OCI-M1 (cell line): ENCODE measurements around the gene NLRP13.

ENCODE experiments used
- DNase-seq: peaks from one replicate; lab custom pipeline; 2025; lab: John Stamatoyannopoulos, UW

NLRP13 gene

DNA sequence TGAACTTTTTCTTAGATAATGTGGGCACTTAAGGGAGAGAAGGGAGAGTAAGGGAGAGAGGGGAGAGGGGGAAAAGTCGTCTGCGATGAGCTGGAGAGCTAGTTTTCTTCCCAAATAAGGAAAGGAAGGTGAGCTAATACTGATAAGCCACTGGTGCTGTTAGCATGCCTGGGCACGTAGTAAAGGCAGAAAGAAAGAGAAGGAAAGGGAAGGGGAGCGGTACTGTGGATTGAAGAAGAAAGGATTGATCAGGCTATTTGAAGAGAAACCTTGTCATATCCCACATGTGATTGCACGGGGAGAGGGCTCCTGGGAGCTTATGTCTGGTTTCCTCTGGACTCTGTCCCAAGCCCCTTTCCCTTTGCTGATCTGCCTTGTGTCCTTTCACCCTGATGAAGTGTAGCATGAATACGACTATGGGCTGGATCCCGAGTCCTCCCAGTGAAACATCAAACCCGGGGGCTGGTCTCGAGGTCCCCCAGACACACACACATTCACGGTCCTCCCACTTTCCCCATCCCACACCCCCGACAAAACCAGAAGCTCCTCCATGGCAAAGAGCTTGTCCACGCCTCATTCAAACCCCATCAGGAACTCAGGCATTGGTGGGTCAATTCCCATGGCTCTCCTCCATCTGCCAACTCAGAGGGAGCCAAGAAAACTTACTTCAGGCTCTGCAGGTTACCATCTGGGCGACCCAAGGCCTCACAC, 30.6 kb downstream of the NLRP13 start:
- DNase-seq, result no peak

DNA sequence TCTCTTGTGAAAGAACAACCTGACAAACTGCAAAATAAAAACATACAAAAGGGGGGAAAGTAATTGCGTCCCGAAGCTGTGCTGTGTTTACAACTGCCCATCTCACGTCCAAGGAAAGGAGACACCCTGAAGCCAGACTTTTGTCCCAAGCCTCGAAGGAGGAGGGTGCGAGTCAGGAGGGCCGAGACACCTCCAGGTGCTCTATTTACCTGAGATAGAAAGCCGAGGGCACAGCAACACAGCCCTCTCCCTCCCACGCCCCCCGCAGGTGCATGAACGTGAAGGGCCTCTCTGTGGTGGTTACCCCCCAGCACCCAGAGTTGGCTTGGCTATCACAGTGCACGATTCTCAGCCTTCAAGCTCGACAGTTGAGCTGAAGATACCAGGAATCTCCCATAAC, 33.2 kb downstream of the NLRP13 start:
- no peak for DNase-seq

DNA sequence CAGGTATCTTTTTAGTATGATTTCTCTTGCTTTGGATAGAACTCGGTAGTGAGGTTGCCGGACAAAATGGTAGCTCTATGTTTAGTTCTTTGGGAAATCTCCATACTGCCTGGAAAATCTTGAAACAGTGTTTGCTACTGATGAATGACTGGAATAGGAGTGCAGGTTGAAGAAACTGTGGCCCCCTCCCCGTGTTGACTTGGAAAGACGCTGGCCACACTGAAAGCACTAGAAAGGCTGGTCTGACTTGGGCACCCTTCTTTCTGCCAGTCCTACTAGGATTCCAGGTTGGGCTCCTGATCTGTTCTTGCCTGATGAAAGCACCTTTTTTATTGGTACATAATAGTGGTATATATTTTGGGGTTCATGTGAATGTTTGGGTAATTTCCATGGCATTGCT, 49.5 kb downstream of the NLRP13 start:
- DNase-seq, result no peak

DNA sequence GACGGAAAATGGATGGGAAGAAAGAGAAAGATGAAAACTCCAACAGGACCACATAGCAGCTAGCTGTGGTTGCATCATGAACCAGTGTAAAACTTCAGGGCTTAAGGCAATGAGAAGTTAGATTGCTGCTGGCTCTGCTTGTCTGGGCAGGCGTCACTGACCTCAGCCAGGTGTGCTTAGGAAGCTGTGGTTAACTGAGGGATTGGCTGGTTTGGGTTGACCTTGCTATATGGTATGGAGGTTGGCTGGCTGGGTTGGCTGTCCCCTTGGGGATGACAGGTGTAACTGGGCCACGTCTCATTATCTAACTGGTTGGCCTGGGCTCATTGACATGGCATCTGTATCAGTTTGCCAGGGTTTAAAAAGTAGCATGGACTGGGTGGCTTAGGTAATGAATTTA, 54.9 kb downstream of the NLRP13 start:
- DNase-seq, result no peak

DNA sequence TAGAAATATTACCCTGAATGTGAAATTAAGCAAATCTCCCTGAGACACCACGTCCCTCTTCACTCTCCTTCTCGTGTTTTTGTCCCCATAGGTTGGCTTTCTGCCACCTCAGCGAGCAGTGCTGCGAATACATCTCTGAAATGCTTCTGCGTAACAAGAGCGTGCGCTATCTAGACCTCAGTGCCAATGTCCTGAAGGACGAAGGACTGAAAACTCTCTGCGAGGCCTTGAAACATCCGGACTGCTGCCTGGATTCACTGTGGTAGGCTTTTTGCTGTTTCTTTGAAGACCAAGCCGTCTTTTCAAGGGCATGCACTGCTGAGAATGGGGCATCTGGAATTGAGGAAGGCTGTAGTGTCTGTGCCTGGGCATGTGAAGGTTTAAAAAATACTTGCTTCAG, 61.4 kb downstream of the NLRP13 start:
- DNase-seq, result no peak

DNA sequence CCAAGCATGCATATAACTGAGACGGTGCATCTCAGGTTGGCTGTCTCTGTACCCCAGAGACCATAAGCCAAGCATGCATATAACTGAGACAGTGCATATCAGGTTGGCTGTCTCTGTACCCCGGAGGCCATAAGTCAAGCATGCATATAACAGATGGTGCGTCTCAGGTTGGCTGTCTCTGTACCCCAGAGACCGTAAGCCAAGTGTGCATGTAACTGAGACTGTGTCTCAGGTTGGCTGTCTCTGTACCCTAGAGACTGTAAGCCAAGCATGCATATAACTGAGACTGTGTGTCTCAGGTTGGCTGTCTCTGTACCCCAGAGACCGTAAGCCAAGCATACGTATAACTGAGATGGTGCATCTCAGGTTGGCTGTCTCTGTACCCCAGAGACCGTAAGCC, 65.0 kb downstream of the NLRP13 start:
- no peak for DNase-seq

DNA sequence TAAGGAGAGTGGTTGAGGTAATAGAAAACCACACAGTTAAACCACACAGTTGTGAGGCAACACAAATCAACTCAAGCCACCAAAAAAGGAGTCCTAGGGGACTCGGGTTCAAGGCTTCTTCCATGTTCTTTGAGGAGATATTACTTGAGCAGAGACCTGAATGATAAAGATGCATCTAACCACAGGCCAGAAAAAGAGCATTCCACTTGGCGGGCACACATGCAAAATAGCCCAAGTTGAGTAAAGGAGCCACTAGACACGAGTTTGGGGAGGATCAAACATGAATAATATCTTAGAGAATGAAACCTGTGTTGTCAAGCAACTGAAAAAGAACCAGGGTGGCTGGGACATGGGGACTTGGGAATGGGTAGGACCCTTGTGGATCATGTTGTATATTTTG, 65.6 kb downstream of the NLRP13 start:
- DNase-seq, result no peak

DNA sequence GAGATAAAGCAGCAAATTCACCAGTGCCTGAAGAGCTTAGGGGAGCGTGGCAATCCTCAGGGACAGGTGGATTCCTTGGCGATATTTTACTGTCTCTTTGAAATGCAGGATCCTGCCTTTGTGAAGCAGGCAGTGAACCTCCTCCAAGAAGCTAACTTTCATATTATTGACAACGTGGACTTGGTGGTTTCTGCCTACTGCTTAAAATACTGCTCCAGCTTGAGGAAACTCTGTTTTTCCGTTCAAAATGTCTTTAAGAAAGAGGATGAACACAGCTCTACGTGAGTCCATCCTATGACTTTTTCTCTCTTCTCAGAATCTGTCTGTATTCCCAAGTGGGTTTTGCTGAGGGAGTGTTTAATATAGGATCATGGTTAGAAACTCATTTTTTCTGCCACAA, 73.2 kb downstream of the NLRP13 start:
- DNase-seq, result no peak

DNA sequence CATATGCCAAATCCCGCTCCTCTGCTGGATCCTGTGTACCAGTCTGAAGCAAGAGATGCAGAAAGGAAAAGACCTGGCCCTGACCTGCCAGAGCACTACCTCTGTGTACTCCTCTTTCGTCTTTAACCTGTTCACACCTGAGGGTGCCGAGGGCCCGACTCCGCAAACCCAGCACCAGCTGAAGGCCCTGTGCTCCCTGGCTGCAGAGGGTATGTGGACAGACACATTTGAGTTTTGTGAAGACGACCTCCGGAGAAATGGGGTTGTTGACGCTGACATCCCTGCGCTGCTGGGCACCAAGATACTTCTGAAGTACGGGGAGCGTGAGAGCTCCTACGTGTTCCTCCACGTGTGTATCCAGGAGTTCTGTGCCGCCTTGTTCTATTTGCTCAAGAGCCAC, 73.7 kb downstream of the NLRP13 start:
- DNase-seq, result no peak

DNA sequence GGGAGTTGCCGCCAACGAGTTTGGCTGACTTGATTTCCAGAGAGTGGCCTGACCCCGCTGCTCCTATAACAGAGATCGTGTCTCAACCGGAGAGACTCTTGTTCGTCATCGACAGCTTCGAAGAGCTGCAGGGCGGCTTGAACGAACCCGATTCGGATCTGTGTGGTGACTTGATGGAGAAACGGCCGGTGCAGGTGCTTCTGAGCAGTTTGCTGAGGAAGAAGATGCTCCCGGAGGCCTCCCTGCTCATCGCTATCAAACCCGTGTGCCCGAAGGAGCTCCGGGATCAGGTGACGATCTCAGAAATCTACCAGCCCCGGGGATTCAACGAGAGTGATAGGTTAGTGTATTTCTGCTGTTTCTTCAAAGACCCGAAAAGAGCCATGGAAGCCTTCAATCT, 74.2 kb downstream of the NLRP13 start:
- DNase-seq, result no peak

DNA sequence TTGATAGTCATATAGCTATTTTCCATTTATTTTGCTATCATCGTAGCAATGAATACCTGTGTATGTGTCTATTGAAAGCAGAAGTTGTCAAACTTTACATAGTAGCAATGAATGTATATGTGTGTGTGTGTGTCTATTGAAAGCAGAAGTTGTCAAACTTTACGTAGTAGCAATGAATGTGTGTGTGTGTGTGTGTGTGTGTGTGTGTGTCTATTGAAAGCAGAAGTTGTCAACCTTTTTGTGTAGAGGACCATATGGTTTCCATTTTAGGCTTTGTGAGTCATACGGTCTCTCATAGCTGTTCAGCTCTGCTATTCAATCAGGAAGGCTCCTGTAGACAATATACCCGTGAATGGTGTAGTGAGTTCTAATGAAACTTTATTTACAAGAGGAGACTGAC, 75.0 kb downstream of the NLRP13 start:
- peak; percentile 29 for DNase-seq

DNA sequence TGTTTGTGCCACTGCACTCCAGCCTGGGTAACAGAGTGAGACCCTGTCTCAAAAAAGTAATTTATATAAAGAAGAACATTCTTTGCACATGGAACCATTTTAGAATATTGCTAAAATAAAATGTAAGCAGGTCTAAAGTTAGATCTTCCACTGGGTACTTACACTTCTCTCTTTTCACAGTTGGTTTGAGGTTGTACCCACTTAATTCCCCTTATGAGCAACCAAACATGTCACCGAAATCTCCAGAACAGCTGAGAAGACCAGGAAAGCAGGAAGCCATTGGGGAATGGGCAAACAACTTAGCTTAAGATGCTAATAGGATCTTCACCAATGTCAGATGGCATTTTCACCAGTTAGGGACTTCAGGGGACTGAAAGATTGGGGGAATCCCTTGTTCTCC, 77.0 kb downstream of the NLRP13 start:
- no peak for DNase-seq
